ENCODE data around the gene NUDT1.

Gene NUDT1

DNA sequence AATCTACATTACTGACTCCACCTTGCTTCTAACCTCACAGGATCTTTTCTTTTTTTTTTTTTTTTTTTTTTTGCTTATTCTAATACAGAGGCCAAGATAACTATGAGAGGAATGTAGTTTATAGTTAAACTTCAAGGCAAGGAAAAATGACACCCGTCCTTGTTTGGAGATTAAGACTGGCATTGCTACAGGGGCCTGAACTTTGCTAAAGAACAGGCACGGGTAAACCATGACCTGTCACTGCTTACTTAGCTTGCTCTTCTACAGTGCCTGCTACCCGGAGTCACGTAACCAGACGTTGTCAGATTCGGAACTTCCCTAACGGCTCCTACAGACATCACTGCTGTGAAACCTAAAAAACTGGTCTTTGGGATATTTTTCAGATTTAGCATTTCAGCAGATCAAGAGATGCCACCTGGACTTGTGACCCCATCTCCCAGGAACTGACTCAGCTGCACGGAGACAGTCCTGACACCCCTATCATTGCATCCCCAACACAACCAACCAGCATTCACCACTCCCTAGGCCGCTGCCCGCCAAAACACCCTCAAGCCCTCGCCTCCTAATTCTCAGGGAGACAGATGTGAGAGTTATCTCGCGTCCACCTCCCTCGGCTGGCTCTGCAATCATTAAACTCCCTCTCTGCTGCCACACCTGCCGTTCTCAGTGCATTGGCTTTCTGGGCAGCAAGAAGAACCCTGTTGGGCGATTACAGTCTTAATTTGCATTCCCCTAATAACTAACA, 36.8 kb upstream of the NUDT1 start:
- DNase-seq (ENCODE audit: low spot score), result no peak

DNA sequence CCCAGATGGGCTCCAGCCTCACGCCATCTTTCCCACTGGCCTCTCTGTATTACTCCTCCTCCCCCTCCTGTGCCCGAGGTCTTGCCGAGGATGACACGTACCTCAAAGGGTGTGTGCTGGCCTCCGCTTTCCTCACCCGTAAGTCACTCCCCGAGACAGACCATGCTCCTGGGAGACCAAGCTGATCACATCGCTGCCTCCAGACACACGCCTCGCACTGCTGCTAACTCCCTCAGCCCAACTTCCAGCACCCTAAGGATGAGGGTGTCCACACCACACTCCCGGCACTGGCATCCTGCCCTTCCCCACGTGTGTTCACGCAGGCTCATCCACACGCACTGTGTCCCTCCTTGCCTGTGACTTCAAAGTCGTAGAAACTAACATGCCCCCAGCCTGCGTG, 33.3 kb upstream of the NUDT1 start:
- no peak for DNase-seq (ENCODE audit: low spot score)

DNA sequence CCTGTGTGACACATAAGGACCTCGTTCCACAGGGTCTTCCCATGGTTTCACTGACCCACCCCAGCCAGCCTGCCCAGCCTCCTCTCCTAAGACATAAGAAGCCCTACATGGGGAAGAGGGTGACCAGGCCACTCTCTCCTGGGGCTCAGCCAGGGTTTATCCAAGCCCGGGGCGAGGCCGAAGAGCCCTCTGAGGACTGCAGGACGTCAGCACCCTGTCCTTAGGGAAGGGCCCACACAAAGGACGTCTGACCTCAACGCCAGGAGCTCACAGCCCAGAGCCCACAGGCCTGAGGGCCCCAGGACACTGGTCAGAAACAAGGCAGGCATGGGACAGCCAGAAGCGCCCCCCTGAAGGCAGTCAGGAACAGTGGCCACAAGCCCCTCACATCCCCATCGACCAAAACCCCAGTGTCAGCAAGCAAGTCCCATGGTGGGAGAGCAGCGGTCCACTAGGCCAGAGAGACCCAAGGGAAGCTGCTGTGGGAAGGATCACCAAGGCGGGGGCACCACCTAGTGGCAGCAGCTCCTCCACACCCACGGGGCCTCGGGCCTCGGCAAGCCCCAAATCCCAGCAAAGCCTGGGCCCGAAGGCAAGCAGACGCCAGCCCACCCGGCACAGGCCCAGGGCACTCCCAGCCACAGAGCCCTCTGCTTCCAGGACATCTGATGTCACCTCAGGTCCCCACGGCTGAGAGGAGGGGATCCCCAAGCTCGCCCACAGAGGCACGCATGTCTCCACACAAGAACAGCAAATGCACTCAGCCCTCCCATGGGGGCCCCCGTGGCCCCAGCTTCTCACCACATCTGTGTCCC, 32.7 kb upstream of the NUDT1 start:
- peak; percentile 61 for DNase-seq (ENCODE audit: low spot score)

DNA sequence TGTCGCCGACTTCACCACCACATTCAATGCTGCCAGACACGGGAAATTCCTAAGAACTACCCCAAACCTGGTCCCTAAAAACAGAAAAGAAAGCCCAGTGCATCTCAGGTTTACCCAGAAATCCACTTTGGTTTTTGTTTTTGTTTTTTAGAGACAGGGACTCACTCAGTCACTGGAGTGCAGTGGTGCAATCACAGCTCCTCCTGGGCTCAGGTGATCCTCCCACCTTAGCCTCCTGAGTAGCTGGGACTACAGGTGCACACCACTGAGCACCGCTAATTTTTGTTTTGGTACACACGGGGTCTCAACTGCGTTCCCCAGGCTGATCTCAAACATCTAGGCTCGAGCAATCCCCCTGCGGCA, 32.1 kb upstream of the NUDT1 start:
- DNase-seq (ENCODE audit: low spot score), result no peak

DNA sequence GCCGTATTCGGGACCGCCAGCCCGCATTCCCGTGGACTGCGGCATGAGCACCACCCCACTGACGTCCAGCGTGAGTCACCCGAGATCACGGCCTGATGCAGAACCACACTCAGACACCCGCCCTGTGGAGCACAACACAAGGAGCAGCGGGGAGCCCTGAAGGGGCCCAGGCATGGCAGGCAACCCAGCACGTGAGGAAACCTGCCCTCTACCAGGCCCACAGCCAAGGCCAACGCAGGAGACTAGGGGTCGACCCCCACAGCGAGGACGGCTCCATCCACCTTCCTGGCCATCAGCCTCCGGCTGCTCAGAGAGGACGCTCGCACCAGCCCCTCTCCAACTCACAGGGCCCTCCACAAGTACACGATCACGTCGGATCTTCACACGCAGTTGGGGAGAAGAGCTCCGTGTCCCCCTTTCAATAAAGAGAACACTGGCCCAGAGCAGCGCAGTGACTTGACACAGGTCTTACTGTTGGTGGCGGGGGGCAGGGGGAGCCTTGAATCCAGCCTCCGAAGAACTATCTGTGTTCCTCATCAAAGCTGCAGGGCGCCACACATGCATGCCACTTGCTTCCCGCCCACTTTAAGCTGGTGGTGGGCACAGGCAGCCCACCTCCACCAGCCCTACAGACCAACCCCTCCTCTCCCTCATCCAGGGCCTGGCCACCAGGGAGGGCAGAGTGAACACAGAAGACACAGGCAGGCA, 31.3 kb upstream of the NUDT1 start:
- DNase-seq (ENCODE audit: low spot score), result no peak

DNA sequence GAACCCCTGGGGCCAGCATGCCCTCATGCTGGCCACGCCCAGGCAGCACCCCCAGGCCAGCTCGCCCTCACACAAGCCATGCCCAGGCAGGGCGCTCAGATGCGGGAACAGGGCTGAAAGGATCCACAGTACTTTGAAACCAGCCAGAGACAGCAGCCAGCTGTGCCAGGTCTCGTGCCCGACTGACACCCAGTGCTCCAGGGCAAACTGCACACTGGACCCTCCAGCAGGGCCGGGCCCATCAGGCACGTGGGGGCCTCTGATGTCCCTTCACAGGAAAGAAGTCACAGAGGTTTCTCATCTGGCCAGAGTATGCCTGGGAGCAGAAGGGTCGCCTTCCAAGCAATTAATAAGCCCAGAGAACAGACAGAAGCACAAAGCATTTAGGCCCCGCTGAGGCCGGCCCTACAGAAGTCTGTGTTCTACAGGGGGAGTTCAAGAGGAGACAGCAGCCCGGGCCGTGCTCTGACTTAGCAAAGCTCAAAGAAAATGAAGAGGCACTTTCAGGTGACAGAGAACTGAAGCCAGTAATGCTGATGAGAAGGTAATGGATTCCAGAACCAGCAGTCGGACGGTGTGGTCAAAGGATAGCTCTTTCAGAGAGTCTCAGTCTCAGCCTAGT, 30.7 kb upstream of the NUDT1 start:
- DNase-seq (ENCODE audit: low spot score), result no peak

DNA sequence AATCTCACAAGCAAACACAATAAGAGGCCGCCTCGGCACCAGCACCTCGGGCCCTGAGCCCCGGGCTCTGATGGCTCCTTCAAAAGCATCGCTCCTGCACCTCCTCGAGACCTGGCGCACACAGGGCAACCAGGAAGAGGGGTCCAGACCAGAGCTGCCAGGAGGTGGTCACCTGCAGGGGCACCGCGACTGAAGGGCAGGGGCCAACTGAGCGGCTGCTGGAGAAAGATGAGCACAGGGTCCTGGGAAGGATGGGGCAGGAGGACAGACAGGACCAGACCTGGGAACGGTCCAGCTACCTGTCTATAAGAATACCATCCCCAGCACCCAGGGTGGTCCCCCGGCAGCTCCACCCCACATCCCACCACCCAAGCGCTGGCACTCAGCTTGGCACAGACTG, 30.1 kb upstream of the NUDT1 start:
- DNase-seq (ENCODE audit: low spot score), result no peak

DNA sequence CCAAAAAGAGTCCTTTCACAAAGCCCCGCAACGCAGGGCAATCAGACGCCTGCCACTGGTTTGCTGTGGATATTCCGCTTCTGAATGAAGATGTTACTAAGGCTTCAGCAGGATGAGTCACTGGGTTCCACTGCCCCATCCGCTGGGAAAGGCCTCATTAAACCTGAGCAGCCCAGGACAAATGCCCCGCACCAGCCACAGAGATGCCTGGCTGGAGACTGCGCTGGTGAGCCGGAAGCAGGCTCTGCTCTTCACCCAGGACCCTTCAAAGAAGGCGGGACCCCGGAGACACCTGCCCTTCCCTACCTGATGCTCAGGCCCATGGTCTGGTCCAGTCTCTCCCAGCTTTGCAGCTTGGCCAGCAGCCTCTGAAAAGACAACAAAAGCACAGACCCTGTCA, 29.1 kb upstream of the NUDT1 start:
- no peak for DNase-seq (ENCODE audit: low spot score)

DNA sequence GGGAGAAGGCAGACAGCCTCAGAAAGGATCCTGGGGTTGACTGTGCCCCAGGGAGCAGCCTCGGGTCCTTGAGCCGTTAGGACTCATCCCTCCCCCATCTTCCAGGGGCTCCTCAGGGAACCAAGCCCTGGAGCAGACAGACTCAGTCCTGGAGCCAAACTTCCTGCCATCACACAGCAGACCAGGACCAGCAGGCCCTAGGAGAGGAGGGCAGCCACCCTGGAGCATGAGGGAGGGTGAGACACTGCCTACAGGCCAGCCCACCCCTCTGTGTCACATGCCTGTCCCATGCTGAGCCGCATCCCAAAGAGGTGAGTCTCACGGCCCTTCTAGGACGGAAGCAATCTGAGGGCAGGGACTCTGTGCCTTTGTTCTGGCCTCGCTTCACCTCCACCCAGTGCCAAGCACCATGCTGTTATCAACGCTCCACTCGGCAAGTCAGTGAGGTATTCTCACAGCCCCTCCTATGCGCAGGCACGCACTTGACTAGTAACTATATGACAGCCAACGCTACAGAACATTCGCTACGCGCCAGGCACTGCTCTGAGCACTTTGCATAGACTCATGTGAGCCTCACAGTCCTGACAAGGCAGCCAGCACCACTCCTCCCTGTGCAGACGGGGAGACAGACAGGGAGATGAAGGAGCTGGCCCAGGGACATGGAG, 28.3 kb upstream of the NUDT1 start:
- no peak for DNase-seq (ENCODE audit: low spot score)

DNA sequence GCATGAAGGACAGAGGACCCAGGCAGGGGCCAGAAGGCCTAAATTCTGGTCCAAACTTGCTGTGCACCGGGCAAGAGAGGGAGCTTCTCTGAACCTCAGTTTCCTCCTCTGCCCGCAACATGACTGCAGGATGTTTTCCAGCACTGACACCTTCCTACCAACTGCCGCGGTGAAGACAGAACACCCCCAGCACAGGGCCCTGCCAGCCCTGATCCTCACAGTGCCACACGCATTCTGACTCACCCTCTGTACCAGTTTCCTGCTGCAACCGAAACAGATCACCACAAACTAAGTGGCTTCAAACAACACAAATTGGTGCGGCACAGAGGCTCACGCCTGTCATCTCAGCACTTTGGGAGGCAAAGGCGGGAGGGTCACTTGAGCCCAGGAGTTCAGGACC, 27.4 kb upstream of the NUDT1 start:
- DNase-seq (ENCODE audit: low spot score), result no peak

DNA sequence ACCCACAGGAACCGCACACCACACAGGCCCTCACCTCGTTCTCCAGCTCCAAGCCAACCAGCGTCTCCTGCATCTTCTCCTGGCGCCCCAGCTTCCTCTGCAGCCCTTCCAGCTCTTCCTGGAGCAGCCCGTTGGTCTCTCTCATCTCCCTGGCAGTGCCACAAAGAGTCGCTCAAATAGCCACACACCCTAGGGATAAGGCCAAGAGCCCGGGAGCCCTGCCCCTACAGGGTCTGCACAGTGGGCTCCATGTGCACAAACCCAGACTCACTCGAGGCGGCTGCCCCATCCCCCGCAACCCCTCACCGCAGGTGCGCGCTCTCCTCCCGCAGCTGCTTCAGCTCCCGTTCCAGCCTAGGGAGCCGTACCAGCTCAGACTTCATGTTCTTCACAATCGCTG, 26.2 kb upstream of the NUDT1 start:
- no peak for DNase-seq (ENCODE audit: low spot score)

DNA sequence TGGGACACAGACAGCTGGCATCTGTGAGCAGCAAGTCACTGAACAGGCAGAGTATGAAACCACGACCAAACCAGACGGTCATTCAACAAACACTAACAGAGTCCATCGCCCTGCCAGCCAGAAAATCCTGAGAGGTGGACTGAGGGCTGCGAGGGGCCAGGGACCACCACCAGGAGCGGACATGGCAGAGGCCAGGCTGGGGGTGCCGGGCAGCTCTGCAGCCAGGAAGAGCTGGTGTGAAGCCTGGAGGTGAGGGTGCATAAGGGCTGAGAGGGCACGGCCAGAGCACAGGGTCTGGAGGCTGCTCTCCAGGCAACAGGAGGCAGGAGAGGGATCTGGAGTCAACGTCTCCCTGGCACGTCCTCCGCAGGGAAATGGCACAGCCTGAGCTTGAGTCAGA, 24.8 kb upstream of the NUDT1 start:
- no peak for DNase-seq (ENCODE audit: low spot score)

DNA sequence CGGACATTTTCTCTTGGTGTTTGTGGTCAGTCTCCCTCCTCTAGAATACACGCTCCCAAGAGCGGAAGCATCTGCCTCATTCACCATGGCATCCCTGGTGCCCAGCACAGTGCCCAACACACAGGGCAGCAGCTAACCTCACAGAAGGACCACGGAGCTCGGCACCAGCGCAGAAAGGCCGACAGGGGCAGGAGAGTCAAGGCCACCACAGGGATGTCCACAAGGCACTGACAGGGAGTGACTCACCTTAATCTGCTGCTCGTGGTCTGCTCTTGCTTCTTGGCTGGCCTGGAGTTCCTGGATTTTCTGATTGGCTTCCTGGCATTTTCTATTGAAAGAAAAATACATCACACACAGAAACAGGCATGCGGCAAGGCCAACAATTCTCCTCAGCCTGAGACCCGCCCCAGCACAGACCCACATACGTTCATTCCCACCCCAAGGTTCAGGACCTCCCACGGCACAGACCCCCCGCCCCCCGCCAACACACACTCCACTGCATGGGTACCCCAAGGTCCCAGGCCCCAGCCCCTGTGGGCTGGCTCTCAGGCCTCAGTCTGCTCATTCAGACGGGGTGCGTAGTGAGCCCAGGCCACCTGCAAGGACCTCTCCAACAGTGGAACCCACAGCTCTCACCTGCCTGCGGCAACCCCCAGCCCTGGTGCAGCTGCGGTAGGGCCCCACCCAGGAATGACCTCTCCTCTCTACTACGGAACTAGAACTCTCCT, 24.1 kb upstream of the NUDT1 start:
- no peak for DNase-seq (ENCODE audit: low spot score)

DNA sequence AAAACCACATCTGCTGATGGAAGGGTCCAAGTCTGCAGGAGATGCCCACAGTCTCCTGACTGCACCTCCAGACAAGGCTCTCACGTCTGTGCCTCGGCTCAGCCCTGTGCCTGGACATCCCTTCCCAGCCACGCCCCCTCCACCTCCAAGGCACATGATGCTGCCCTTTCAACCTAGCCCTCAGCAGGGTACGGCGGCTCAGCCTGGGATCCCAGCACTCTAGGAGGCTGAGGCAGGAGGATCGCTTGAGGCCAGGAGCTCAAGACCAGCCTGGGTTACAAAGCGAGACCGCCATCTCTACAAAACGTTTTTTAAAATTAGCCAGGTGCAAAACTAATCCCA, 23.6 kb upstream of the NUDT1 start:
- no peak for DNase-seq (ENCODE audit: low spot score)

DNA sequence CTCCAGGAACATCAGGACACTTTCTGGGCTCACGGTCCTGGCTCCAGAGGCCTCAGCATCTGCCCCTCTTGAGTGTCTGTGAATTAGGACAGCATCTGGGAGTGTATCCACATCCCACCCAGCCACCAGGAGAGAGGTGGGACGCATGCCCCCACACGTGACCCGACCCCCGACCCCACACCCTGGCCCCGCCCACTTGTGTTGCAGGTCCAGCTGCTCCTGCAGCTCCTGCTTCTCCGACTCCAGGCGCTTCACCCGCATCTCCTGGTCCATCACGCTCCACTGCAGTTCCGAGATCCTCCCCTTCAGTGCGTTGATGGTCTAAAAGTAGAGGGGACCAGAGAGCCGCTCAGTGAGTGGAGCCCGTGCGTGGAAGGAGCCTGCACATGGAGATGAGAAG, 22.9 kb upstream of the NUDT1 start:
- DNase-seq (ENCODE audit: low spot score), result no peak

DNA sequence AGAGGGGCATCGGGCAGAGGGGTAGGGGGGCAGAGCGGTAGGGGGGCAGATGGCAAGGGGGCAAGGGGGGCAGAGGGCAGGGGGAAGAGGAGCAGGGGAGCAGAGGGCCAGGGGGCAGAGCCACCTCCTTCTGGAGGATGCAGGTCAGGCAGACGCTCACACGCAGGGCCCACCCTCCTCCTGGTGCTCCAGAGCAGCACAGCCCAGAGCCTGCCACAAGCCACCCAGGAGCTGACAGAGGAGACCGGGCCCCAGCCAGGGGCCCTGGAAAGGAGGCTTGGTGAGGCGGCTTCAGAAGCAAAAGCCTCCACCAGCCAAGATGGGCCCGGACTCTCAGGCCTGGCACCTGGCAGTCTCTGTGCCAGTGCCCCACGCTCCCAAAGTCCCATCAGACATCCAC, 22.4 kb upstream of the NUDT1 start:
- no peak for DNase-seq (ENCODE audit: low spot score)

DNA sequence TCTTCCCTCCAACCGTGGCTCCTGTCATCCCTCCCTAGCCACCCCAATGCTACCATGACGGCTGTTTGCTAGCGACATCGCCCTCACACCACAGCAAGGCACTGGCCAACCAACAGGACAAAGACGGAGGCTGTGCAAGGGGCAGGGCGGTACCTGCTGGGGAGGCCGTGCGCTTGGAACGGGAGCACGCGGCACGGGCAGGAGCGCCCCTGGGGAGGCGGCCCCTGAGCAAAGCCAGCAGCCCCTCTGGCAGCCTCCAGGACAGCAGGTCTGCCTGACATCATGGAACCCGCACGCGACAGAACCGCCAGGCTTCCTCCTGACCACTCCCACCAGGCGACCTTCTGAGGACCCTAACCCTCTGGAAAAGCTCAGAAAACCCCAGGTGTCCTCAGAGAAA, 22.0 kb upstream of the NUDT1 start:
- DNase-seq (ENCODE audit: low spot score), result no peak

DNA sequence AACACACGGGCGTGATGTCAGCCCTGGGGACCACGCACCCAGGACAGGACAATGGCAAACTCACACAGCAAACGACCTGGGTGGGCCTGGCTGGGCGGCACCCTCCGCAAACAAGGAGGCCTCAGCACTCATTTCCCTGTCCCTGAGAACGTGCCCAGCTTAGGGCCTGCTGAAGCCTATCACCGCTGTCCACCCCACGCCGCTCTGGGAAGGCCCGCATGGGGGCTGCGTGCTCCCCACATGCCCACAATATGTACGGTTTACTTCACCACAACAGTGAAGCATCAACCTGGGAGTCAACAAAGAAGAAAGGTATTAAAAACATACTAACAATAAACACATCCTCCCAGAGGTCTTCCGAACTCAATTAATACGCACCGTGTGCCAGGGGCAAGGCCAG, 21.5 kb upstream of the NUDT1 start:
- DNase-seq (ENCODE audit: low spot score), result no peak

DNA sequence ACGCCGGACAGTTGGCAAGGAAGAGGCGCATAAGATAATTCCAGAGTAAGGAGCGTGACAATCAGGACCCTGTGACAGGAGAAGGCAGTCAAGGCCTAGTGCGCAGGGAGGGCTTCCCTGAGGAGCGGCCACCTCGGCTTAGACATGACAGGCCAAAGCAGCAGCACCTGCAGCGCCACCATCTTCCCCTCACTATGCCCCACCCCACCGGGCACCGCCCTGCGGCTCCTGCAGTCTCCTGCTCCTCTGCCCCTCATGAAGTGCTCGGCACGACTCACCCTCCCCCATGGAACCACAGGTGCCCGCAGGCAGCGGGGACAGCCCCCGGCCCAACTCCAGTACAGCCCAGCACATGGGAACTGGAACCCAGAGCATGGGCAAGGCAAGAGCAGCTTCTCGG, 21.1 kb upstream of the NUDT1 start:
- DNase-seq (ENCODE audit: low spot score), result no peak

DNA sequence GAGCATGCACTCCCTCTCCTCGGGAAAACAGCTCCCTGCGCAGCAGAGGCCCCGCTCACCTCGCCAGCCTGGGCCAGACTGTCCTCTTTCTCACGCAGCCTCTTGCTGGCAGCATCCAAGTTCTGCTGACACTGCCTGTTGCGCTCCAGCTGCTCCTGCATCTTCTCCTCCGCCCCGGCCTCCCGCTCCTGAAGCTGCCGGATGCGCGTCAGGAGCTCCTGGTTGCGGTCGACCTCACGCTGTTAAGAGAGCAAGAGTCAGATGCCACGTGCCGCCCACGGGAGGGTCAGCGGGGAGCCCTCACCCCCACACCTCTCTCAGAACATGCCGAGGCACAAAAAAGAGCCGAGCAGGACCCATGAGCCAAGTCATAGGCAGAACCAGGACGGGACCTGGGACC, 19.5 kb upstream of the NUDT1 start:
- no peak for DNase-seq (ENCODE audit: low spot score)

DNA sequence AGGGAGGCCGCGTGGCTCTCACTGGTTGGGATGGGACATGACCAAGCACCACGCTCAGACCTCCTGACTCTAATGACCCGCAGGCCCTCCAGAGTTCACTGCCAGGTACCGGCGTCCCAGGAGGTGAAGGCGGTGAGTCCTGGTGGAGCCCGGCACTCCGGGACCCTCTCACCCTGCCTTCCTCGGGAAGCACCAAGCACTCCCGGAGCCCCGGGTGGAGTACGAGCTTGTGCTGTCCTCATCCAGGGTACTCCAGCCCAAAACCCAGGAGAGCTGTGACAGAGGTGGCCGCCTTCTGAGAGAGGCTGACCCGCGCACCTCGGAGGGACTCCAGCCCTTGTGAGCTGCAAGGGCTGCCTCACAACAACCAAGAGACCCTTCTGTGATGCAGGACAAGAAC, 18.7 kb upstream of the NUDT1 start:
- DNase-seq (ENCODE audit: low spot score), result no peak

DNA sequence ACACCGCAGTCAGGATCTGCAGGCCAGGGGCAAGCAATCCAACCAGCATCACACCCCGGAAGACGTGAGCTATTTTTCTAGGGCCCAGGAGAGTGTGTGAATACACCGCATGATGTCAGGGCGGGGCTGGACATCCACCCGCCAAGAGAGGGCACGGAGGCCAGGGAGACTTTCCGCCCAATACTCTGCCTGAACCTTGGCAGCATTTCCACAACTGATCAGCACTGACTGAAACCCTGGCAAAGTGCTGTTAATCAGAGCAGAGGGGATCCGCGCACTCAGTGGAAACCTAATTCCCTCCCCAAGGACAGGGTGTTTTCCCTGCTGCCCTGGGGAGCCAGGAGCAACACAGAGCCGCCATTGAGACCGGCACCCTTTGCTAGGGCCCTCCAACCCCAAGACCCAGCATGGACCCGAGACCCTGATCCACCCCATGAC, 17.5 kb upstream of the NUDT1 start:
- DNase-seq (ENCODE audit: low spot score), result no peak
